Mononuclear cell (primary cell): Measurements from ENCODE around the gene PTPRE. TPM values are rescaled to one million over a fixed set of nuclear protein-coding genes. Genes with fewer than 3 reads are reported as not detected.

Source experiments
- H3K27me3 ChIP-seq: 2 replicates; pipeline ENCODE4 v1.6.0; 2011; ENCODE audit warnings: low read length, control low read depth; ENCODE audit not compliant: insufficient read depth
- H3K4me1 ChIP-seq: 2 replicates; pipeline ENCODE4 v1.5.1; 2011; ENCODE audit warnings: mild to moderate bottlenecking, low read length, control low read depth; ENCODE audit not compliant: insufficient read depth
- H3K4me3 ChIP-seq: 2 replicates; pipeline ENCODE4 v1.5.1; 2011; ENCODE audit warnings: mild to moderate bottlenecking, low read length, moderate library complexity
- H3K9me3 ChIP-seq: 2 replicates; pipeline ENCODE4 v1.5.1; 2011; ENCODE audit warnings: low read depth, mild to moderate bottlenecking, control low read depth, low read length
- total RNA-seq: library from RNA; depleted of rRNA; stranded (reverse); fragments of >200 nt; gene quantifications from one replicate; pipeline ENCODE4 v1.2.3, GENCODE V29; 2012

The PTPRE gene
- total RNA-seq, 1 donor, result 205 TPM

GRCh38 chr10:128027822-128028507, 121.1 kb downstream of the PTPRE start:
- no peaks in the 10 kb centered on the region for H3K4me1 ChIP-seq
- H3K4me3 ChIP-seq, result no peak overlapping the region
- H3K27me3 ChIP-seq, result no peaks in the 10 kb centered on the region
- no peaks in the 10 kb centered on the region for H3K9me3 ChIP-seq

GRCh38 chr10:128028508-128029289, 121.8 kb downstream of the PTPRE start:
- no peaks in the 10 kb centered on the region for H3K27me3 ChIP-seq
- no peak overlapping the region for H3K4me3 ChIP-seq
- no peaks in the 10 kb centered on the region for H3K4me1 ChIP-seq
- H3K9me3 ChIP-seq, result no peaks in the 10 kb centered on the region

GRCh38 chr10:128029290-128029651, 122.4 kb downstream of the PTPRE start:
- Histone ChIP-seq H3K4me1 (no peaks in the 10 kb centered on the region), H3K9me3 (no peaks in the 10 kb centered on the region), H3K4me3 (no peak overlapping the region), H3K27me3 (no peaks in the 10 kb centered on the region)

- H3K9me3 ChIP-seq, result no peaks in the 10 kb centered on the region
- H3K4me1 ChIP-seq, result no peaks in the 10 kb centered on the region
- no peaks in the 10 kb centered on the region for H3K27me3 ChIP-seq
- H3K4me3 ChIP-seq, result no peak overlapping the region
These were observed 122.9 kb downstream of the PTPRE start for GRCh38 chr10:128029731-128030369.

- H3K4me3 ChIP-seq, result no peak overlapping the region
- no peaks in the 10 kb centered on the region for H3K27me3 ChIP-seq
- H3K9me3 ChIP-seq, result no peaks in the 10 kb centered on the region
- H3K4me1 ChIP-seq, result no peaks in the 10 kb centered on the region
These were observed 123.7 kb downstream of the PTPRE start for GRCh38 chr10:128030498-128031072.

- no peaks in the 10 kb centered on the region for H3K9me3 ChIP-seq
- H3K4me1 ChIP-seq, result no peaks in the 10 kb centered on the region
- H3K4me3 ChIP-seq, result no peak overlapping the region
- H3K27me3 ChIP-seq, result no peaks in the 10 kb centered on the region
These were observed 124.3 kb downstream of the PTPRE start for GRCh38 chr10:128031216-128031615.

- no peaks in the 10 kb centered on the region for H3K4me1 ChIP-seq
- no peak overlapping the region for H3K4me3 ChIP-seq
- H3K9me3 ChIP-seq, result no peaks in the 10 kb centered on the region
- no peaks in the 10 kb centered on the region for H3K27me3 ChIP-seq
These were observed 125.6 kb downstream of the PTPRE start for GRCh38 chr10:128032466-128032865.

- no peak overlapping the region for H3K4me3 ChIP-seq
- H3K27me3 ChIP-seq, result no peaks in the 10 kb centered on the region
- H3K9me3 ChIP-seq, result no peaks in the 10 kb centered on the region
- H3K4me1 ChIP-seq, result no peaks in the 10 kb centered on the region
These were observed 128.7 kb downstream of the PTPRE start for GRCh38 chr10:128035557-128035973.

GRCh38 chr10:128036011-128036615, 129.2 kb downstream of the PTPRE start:
- H3K4me3 ChIP-seq, result no peak overlapping the region
- H3K4me1 ChIP-seq, result no peaks in the 10 kb centered on the region
- no peaks in the 10 kb centered on the region for H3K9me3 ChIP-seq
- H3K27me3 ChIP-seq, result no peaks in the 10 kb centered on the region

- H3K27me3 ChIP-seq, result no peaks in the 10 kb centered on the region
- no peaks in the 10 kb centered on the region for H3K4me1 ChIP-seq
- no peaks in the 10 kb centered on the region for H3K9me3 ChIP-seq
- no peak overlapping the region for H3K4me3 ChIP-seq
These were observed 130.0 kb downstream of the PTPRE start for GRCh38 chr10:128036746-128037543.

GRCh38 chr10:128040096-128040495, 133.2 kb downstream of the PTPRE start:
- H3K4me3 ChIP-seq, result no peak overlapping the region
- H3K9me3 ChIP-seq, result no peaks in the 10 kb centered on the region

GRCh38 chr10:128040681-128041080, 133.8 kb downstream of the PTPRE start:
- Histone ChIP-seq H3K4me3 (no peak overlapping the region), H3K9me3 (no peaks in the 10 kb centered on the region), H3K27me3 (no peaks in the 10 kb centered on the region), H3K4me1 (peaks cover 10% of the 10 kb centered on the region)

More at GRCh38 chr10:128040096-128040495, 133.2 kb downstream of the PTPRE start:
- H3K4me1 ChIP-seq, result peaks cover 4% of the 10 kb centered on the region
- H3K27me3 ChIP-seq, result no peaks in the 10 kb centered on the region

GRCh38 chr10:128042131-128042610, 135.3 kb downstream of the PTPRE start:
- no peak overlapping the region for H3K4me3 ChIP-seq
- H3K4me1 ChIP-seq, result peaks cover 25% of the 10 kb centered on the region
- no peaks in the 10 kb centered on the region for H3K27me3 ChIP-seq
- H3K9me3 ChIP-seq, result no peaks in the 10 kb centered on the region
